ENCODE data around the gene TTC16. TPM values are rescaled to one million over a fixed set of nuclear protein-coding genes. Genes with fewer than 3 reads are reported as not detected.

Gene TTC16
- total and polyA plus RNA-seq, 2 of the 8 experiments (the other 6 are each of a cell fraction or from before 2014, with no cell fraction given): 0.03 TPM; not detected in 1

GRCh38 chr9:127710204-127710783 lies 5.6 kb upstream of the TTC16 start:
- H3K4ac ChIP-seq (replicated peaks; ENCODE audit: insufficient read length, low read depth, low read length): no peak overlapping the region
- H3K79me1 ChIP-seq (ENCODE audit: low read depth, low read length): no peaks in the 10 kb centered on the region; the same call in 1 of the 2 replicates
- H4K91ac ChIP-seq (replicated peaks; ENCODE audit: insufficient read length, low read length): no peak overlapping the region
- peaks cover 7% of the 10 kb centered on the region; the same call in 1 of the 2 replicates for H3K23me2 ChIP-seq (ENCODE audit: low read depth, low read length)
- H3K79me2 ChIP-seq (ENCODE audit: control insufficient read depth in 1 of 2, insufficient read depth in 2 of 2, low read length in 2 of 2): no peaks in the 10 kb centered on the region
- H3K23ac ChIP-seq (ENCODE audit: insufficient read length): no peak overlapping the region
- 90% methylated on average over 10 of the region's 10 CpGs; no CpG with 5 or more reads in 1 of the 2 experiments for WGBS, 2 experiments (ENCODE audit: extremely low coverage in 1 of 2, insufficient coverage in 1 of 2, insufficient read length in 1 of 2, insufficient replicate concordance in 2 of 2, low coverage in 1 of 2, low lambda C conversion rate in 2 of 2, missing lambda C conversion rate in 1 of 2)
- H2BK120ac ChIP-seq (replicated peaks; ENCODE audit: low read depth, low read length): no peak overlapping the region
- POLR2A ChIA-PET (ENCODE audit: partially characterized antibody): interaction anchor here (2.6 kb wide), 1 partner anchor 12 kb away, joined by 7 read pairs; no protein-coding TSS in a partner anchor
- H2BK15ac ChIP-seq (ENCODE audit: low read length): no peak overlapping the region
- TF ChIP-seq POU5F1 (IDR thresholded peaks at IDR 0.05; ENCODE audit: low read depth, low read length) (no peak), HDAC6 (IDR thresholded peaks at IDR 0.05; ENCODE audit: low read depth, low read length) (no peak), RXRA (IDR thresholded peaks at IDR 0.05; ENCODE audit: insufficient read depth, low read depth, low read length) (no peak), TBP (IDR thresholded peaks at IDR 0.05; ENCODE audit: low read depth, low read length) (no peak), SRF (IDR thresholded peaks at IDR 0.05; ENCODE audit: low read depth, low read length) (no peak), CHD1 (IDR thresholded peaks at IDR 0.05; ENCODE audit: low read depth, low read length) (no peak), FOSL1 (IDR thresholded peaks at IDR 0.05; ENCODE audit: insufficient read depth, low read depth, low read length) (no peak), ZNF274 (IDR thresholded peaks at IDR 0.05; ENCODE audit: borderline replicate concordance, extremely low read depth, low read length) (no peak)
- H3K4me1 ChIP-seq (replicated peaks in 1 of 4; ENCODE audit: control insufficient read depth in 3 of 4, insufficient read depth in 4 of 4, low read length in 3 of 4): peaks cover 0 to 30% (median 23%) of the 10 kb centered on the region in 4 experiments; a peak in 6 of 7 replicates
- H3K9ac ChIP-seq (replicated peaks in 1 of 4; ENCODE audit: extremely low read depth in 1 of 4, low read depth in 3 of 4, low read length in 3 of 4): no peak overlapping the region
- no peak for DNase-seq (ENCODE audit: low read depth in 1 of 2, low spot score in 2 of 2)
- no peak overlapping the region for H3K14ac ChIP-seq (ENCODE audit: insufficient read length)
- no peak overlapping the region for H4K5ac ChIP-seq (ENCODE audit: insufficient read length, low read depth, low read length)
- CTCF ChIA-PET (ENCODE audit: partially characterized antibody): interaction anchor here (1.3 to 3.9 kb wide), 4 partner anchors 23 to 211 kb away, joined by 3 to 23 read pairs (median 4); partner anchors contain the start of genes CDK9 and TOR2A
- no peak overlapping the region for H2AFZ ChIP-seq (ENCODE audit: low read length)
- H2BK5ac ChIP-seq (ENCODE audit: low read depth, low read length): no peak overlapping the region
- H3K9me3 ChIP-seq (ENCODE audit: insufficient read depth in 2 of 2, low read depth in 1 of 2, low read length in 1 of 2): no peaks in the 10 kb centered on the region
- peak overlapping the region; percentile 9; the same call in 1 of the 2 replicates for H3K18ac ChIP-seq (ENCODE audit: extremely low read depth, low read length)
- 0 out of 7 replicates have a peak, but pooled peaks cover 0 to 2% (median 0%) of the 10 kb centered on the region in 4 experiments for H3K27me3 ChIP-seq (replicated peaks in 1 of 4; ENCODE audit: control insufficient read depth in 3 of 4, extremely low read depth in 1 of 4, insufficient read depth in 3 of 4, low read length in 3 of 4)
- H2BK12ac ChIP-seq (ENCODE audit: low read depth, low read length): no peak overlapping the region
- H3K4me2 ChIP-seq (ENCODE audit: insufficient read depth in 1 of 2, low read depth in 2 of 2, low read length in 2 of 2): no peak overlapping the region
- no peak overlapping the region for H3K4me3 ChIP-seq (ENCODE audit: extremely low read depth in 1 of 4, insufficient read depth in 2 of 4, low read depth in 3 of 4, low read length in 4 of 4)
- H2BK20ac ChIP-seq (ENCODE audit: low read length): no peak overlapping the region
- no peak for FAIRE-seq
- H3K56ac ChIP-seq (replicated peaks; ENCODE audit: insufficient read length, low read depth, low read length): no peak overlapping the region
- H4K20me1 ChIP-seq (replicated peaks in 1 of 2; ENCODE audit: control insufficient read depth in 1 of 2, insufficient read depth in 2 of 2, low read length in 2 of 2): peaks cover 0 to 3% of the 10 kb centered on the region in 2 experiments
- no peak overlapping the region for H4K8ac ChIP-seq (ENCODE audit: extremely low read depth, insufficient read depth, low read length)
- no peak overlapping the region for H3K27ac ChIP-seq (ENCODE audit: low read depth, low read length)
- H3K36me3 ChIP-seq (ENCODE audit: control insufficient read depth in 2 of 4, insufficient read depth in 4 of 4, low read length in 3 of 4): no peaks in the 10 kb centered on the region
- no peak overlapping the region for H2AK5ac ChIP-seq (ENCODE audit: low read depth, low read length)
